ENCODE data around the gene RAD9A.
"Not testable (repeated sequence)": the region's sequence is repeated elsewhere in the genome, so short reads cannot be mapped to it uniquely, and the experiment has no call there.

The RAD9A gene

GRCh38 chr11:67397986-67398660 lies 6.3 kb downstream of the RAD9A start:
- DNase-seq, result no peak

- no peak for DNase-seq
These were observed 7.1 kb downstream of the RAD9A start for GRCh38 chr11:67398661-67399563.

- no peak for DNase-seq
These were observed 8.6 kb downstream of the RAD9A start for GRCh38 chr11:67400251-67400941.

GRCh38 chr11:67400942-67401494 lies 9.2 kb downstream of the RAD9A start:
- no peak for DNase-seq

GRCh38 chr11:67401495-67402191 lies 9.9 kb downstream of the RAD9A start, which contains the start of gene PPP1CA:
Gene PPP1CA, minus strand, starts transcription at chr11:67401858. Its CDS starts 76 bp downstream, at chr11:67401782.
- DNase-seq, result peak; percentile 87

- not testable (repeated sequence) for DNase-seq
These were observed 10.5 kb downstream of the RAD9A start for GRCh38 chr11:67402192-67402839.

- DNase-seq, result not testable (repeated sequence)
These were observed 11.3 kb downstream of the RAD9A start for GRCh38 chr11:67403085-67403484.

GRCh38 chr11:67404515-67405195 lies 12.9 kb downstream of the RAD9A start:
- no peak for DNase-seq

GRCh38 chr11:67405196-67405567 lies 13.4 kb downstream of the RAD9A start:
- DNase-seq, result no peak

GRCh38 chr11:67405688-67406339 lies 14.0 kb downstream of the RAD9A start:
- DNase-seq, result no peak

GRCh38 chr11:67406420-67406968 lies 14.7 kb downstream of the RAD9A start:
- DNase-seq, result no peak

GRCh38 chr11:67406969-67407687 lies 15.3 kb downstream of the RAD9A start:
- DNase-seq, result no peak

GRCh38 chr11:67407688-67408163 lies 15.9 kb downstream of the RAD9A start:
- DNase-seq, result no peak

GRCh38 chr11:67408437-67409200 lies 16.8 kb downstream of the RAD9A start:
- no peak for DNase-seq

GRCh38 chr11:67409261-67409666 lies 17.5 kb downstream of the RAD9A start:
- no peak for DNase-seq

GRCh38 chr11:67409781-67410368 lies 18.1 kb downstream of the RAD9A start:
- no peak for DNase-seq

- DNase-seq, result no peak
These were observed 18.6 kb downstream of the RAD9A start for GRCh38 chr11:67410369-67410831.
